NCI-H460 (cell line): ENCODE results near the gene SH3BGRL. TPM values are rescaled to one million over a fixed set of nuclear protein-coding genes. Genes with fewer than 3 reads are reported as not detected.

Experiments
- total RNA-seq: library from RNA; depleted of rRNA; stranded (reverse); fragments of >200 nt; shearing (Covaris generic); gene quantifications from 2 replicates; pipeline ENCODE4 v1.2.3, GENCODE V29; 2014; rRNA removed

Gene SH3BGRL
- total RNA-seq, 1 experiment from 2014 or later = 77.1 TPM

Other genes starting within 250 kb of the SH3BGRL start
- 5.1 and 9.5 TPM in 2 replicates for gene HMGN5, start 189 bp upstream of the SH3BGRL start, total RNA-seq